HepG2 (cell line): ENCODE results near the gene RSPRY1. TPM values are rescaled to one million over a fixed set of nuclear protein-coding genes. Genes with fewer than 3 reads are reported as not detected.

Source experiments
- ATAC-seq: fragments of 200-7000 bp; cut with Tn5 transposase; 3 replicates; pipeline ENCODE4 v1.9.1; 2020; ENCODE audit warnings: mild to moderate bottlenecking, moderate library complexity
- BruUV-seq: library from RNA; stranded (reverse); fragments of 400-500 nt; replicated peaks from 2 replicates; lab custom pipeline; 2021; lab: Mats Ljungman, UMichigan
- CTCF ChIA-PET: fragments of 300-600 bp; formaldehyde crosslinking; extraction: SDS; loops from one replicate; lab custom pipeline; 2021; ENCODE audit warnings: low total read pairs, inconsistent platforms, low intra/inter-chr PET ratio; lab: Yijun Ruan, JAX
- POLR2A ChIA-PET: fragments of 350-600 bp; sonication (Branson Sonifier 250); formaldehyde crosslinking; loops from one replicate; lab custom pipeline; 2020; ENCODE audit warnings: antibody characterized with exemption, inconsistent platforms; lab: Yijun Ruan, JAX
- DNase-seq: peaks from one replicate; pipeline ENCODE4 v3.0.0-alpha.2; 2015; ENCODE audit warnings: low spot score
- FAIRE-seq: peaks from 3 replicates; lab custom pipeline; 2011; peaks lifted over from hg19 to GRCh38; lab: Jason Lieb, UNC
- H2AFZ ChIP-seq: one replicate; pipeline ENCODE4 v1.6.1; 2011; ENCODE audit warnings: low read length, inconsistent platforms
- H3K27ac ChIP-seq: fragments of 300-600 bp; 3 replicates; pipeline ENCODE4 v1.8.0; 2011; ENCODE audit warnings: mixed run types, mild to moderate bottlenecking, mixed read lengths, low read length, inconsistent platforms; ENCODE audit not compliant: insufficient read depth; ENCODE audit errors: extremely low read length
- H3K27me3 ChIP-seq, 2 experiments: fragments of 200-600 bp in 1 of 2; 2 replicates in 1 of 2; 3 replicates in 1 of 2; pipeline versions ENCODE4 v1.6.0 to v1.8.0; 2011; ENCODE audit warnings: low read length in 2 of 2, mild to moderate bottlenecking in 2 of 2, moderate library complexity in 2 of 2, inconsistent platforms in 1 of 2; ENCODE audit not compliant: insufficient read depth in 2 of 2, control insufficient read depth in 1 of 2
- H3K36me3 ChIP-seq, 2 experiments: fragments of 200-600 bp in 1 of 2; replicated peaks in 1 of 2; 2 replicates in 1 of 2; 3 replicates in 1 of 2; pipeline versions ENCODE4 v1.5.1 to v1.8.0; 2011; ENCODE audit warnings: low read length in 2 of 2, inconsistent platforms in 1 of 2; ENCODE audit not compliant: insufficient read depth in 2 of 2, control insufficient read depth in 1 of 2
- H3K4me1 ChIP-seq: 2 replicates; pipeline ENCODE4 v1.5.1; 2012; ENCODE audit warnings: low read length, inconsistent platforms; ENCODE audit not compliant: insufficient read depth
- H3K4me2 ChIP-seq: 2 replicates; pipeline ENCODE4 v1.6.0; 2011; ENCODE audit warnings: low read depth, low read length, inconsistent platforms
- H3K4me3 ChIP-seq, 3 experiments: fragments of 200-600 bp in 1 of 3; sonication (generic), shearing (Covaris generic) in 1 of 3; replicated peaks in 1 of 3; 2 replicates each; pipeline ENCODE4 v1.5.1; 2011 to 2016; ENCODE audit warnings: low read length in 3 of 3, inconsistent platforms in 2 of 3, low read depth in 2 of 3, mild to moderate bottlenecking in 2 of 3, control low read depth in 1 of 3, mixed read lengths in 1 of 3; ENCODE audit not compliant: insufficient read depth in 1 of 3
- H3K79me2 ChIP-seq: one replicate; pipeline ENCODE4 v1.6.1; 2011; ENCODE audit warnings: low read length, inconsistent platforms; ENCODE audit not compliant: insufficient read depth
- H3K9ac ChIP-seq: 2 replicates; pipeline ENCODE4 v1.6.0; 2011; ENCODE audit warnings: mild to moderate bottlenecking, low read depth, low read length, inconsistent platforms; ENCODE audit not compliant: insufficient read depth
- H3K9me3 ChIP-seq: 2 replicates; pipeline ENCODE4 v1.5.1; 2012; ENCODE audit warnings: mild to moderate bottlenecking, low read length
- H4K20me1 ChIP-seq: 2 replicates; pipeline ENCODE4 v1.6.0; 2011; ENCODE audit warnings: inconsistent platforms, mild to moderate bottlenecking, low read length, moderate library complexity; ENCODE audit not compliant: insufficient read depth
- DMTF1 ChIP-seq: sonication (generic); formaldehyde crosslinking; IDR thresholded peaks from 2 replicates; pipeline ENCODE4 v1.4.0; 2020; ENCODE audit warnings: mild to moderate bottlenecking, missing genetic modification reagents
- FOXA3 ChIP-seq: IDR thresholded peaks from 2 replicates; pipeline ENCODE4 v1.6.1; 2016; ENCODE audit warnings: missing genetic modification reagents, missing compliant biosample characterization
- SAFB2 ChIP-seq: sonication (generic); formaldehyde crosslinking; IDR thresholded peaks from 2 replicates; pipeline ENCODE4 v1.5.1; 2020; ENCODE audit warnings: missing genetic modification reagents, low read depth, mild to moderate bottlenecking, borderline replicate concordance
- SIN3B ChIP-seq: fragments of 150-350 bp; IDR thresholded peaks from 2 replicates; pipeline ENCODE4 v1.6.1; 2014; ENCODE audit warnings: low read length
- STAG1 ChIP-seq: sonication (generic); formaldehyde crosslinking; IDR thresholded peaks from 2 replicates; pipeline ENCODE4 v1.4.0; 2020; ENCODE audit warnings: missing genetic modification reagents
- ZBTB10 ChIP-seq: sonication (generic); formaldehyde crosslinking; IDR thresholded peaks from 2 replicates; pipeline ENCODE4 v1.4.0; 2020; ENCODE audit warnings: missing genetic modification reagents, borderline replicate concordance
- ZBTB39 ChIP-seq: sonication (generic); formaldehyde crosslinking; IDR thresholded peaks from 2 replicates; pipeline ENCODE4 v1.5.0; 2020; ENCODE audit warnings: missing genetic modification reagents
- ZNF124 ChIP-seq: sonication (generic); formaldehyde crosslinking; IDR thresholded peaks from 2 replicates; pipeline ENCODE4 v1.4.0; 2020; ENCODE audit warnings: missing genetic modification reagents
- WGBS: methylation state at CpG from one replicate; pipeline ENCODE4 v1.1.6; 2017; ENCODE audit warnings: low lambda C conversion rate; 5-methylcytosine and 5-hydroxymethylcytosine counted together
- in situ Hi-C: cut with HindIII; loops from 2 replicates; pipeline ENCODE4 v1.10.0; 2017; ENCODE audit warnings: low pct_unique_long_range_greater_than_20kb; ENCODE audit not compliant: extremely low pct_ligation_motif_present
- intact Hi-C: fragments of 100-400 bp; cut with micrococcal nuclease; formaldehyde crosslinking; loops from one replicate; pipeline ENCODE4 v1.10.0; 2022; ENCODE audit not compliant: unreplicated experiment
- polyA plus RNA-seq, 8 experiments: library from polyadenylated mRNA; depleted of rRNA in 3 of 8; stranded (reverse) in 7 of 8; unstranded in 1 of 8; fragments of >200 nt; fragmentation: Illumina TruSeq in 4 of 8; extraction: Trizol in 4 of 8; gene quantifications; 2 replicates each; pipeline versions ENCODE4 v1.2.1 to v1.2.3, GENCODE V29; 2011 to 2016; ENCODE audit warnings: low read depth in 4 of 8, missing spikeins in 1 of 8, mixed read lengths in 1 of 8; ENCODE audit not compliant: insufficient read depth in 1 of 8
- total RNA-seq, 5 experiments: library from RNA; depleted of rRNA; stranded (reverse); fragments of >200 nt; fragmentation: Illumina TruSeq; extraction: Trizol; gene quantifications; 2 replicates each; pipeline ENCODE4 v1.2.3, GENCODE V29; 2016; ENCODE audit warnings: low read depth in 1 of 5
- TF ChIP-seq, protein P1 (sequence below): sonication (generic); formaldehyde crosslinking; conservative IDR thresholded peaks from 2 replicates; pipeline ENCODE4 v1.8.0; 2022; ENCODE audit warnings: mild to moderate bottlenecking, moderate library complexity, missing genetic modification reagents
- TF ChIP-seq, protein P2 (sequence below): IDR thresholded peaks from 2 replicates; pipeline ENCODE4 v1.6.1; 2018; ENCODE audit warnings: missing genetic modification reagents
- TF ChIP-seq, protein P3 (sequence below): sonication (generic); formaldehyde crosslinking; IDR thresholded peaks from 2 replicates; pipeline ENCODE4 v1.5.1; 2020; ENCODE audit warnings: mild to moderate bottlenecking, moderate library complexity, missing genetic modification reagents

The RSPRY1 gene
- total and polyA plus RNA-seq, 2 of the 13 experiments (the other 11 are each of a cell fraction or from before 2014, with no cell fraction given) = 53.4 to 61.0 TPM

DNA sequence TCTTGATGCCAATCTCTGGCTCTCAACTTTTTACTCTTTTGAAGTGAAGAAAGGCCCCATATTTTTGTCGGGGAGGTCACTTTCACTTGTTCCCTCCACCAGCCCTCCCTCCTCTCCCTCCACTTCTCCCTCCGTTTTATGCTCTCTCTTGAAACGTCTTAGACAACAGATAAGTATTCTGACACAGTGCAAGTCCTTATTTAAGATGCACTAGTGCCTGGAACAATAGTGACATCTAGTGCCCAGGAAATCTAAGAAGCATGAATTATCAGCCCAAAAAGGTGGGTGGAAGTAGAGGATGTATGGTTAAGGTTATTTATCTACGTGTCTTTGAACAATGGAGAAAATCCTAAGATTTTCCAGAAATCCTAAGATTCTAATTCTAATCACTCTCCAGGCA, 18.2 kb upstream of the RSPRY1 start:
- Histone ChIP-seq H3K4me3 (no peak overlapping the region), H3K27me3 (no peaks in the 10 kb centered on the region), H3K9me3 (no peaks in the 10 kb centered on the region), H3K36me3 (peaks cover 19 to 59% of the 10 kb centered on the region in 2 experiments), H4K20me1 (no peaks in the 10 kb centered on the region), H3K4me1 (peaks cover 9% of the 10 kb centered on the region), H3K4me2 (no peak overlapping the region), H3K79me2 (no peaks in the 10 kb centered on the region), H2AFZ (no peak overlapping the region), H3K27ac (no peak overlapping the region), H3K9ac (no peak overlapping the region)
- peak; percentile 53 for DNase-seq
- BruUV-seq = no TSS peak
- in situ Hi-C loops (loop anchor here (5.0 kb wide), 1 partner anchor 76 kb away; the partner anchor contains the start of gene CPNE2), intact Hi-C loops (loop anchor here (2.0 kb wide), 2 partner anchors 75 to 83 kb away; partner anchors contain the start of gene CPNE2)
- CTCF ChIA-PET = interaction anchor here (0.9 to 2.4 kb wide), 4 partner anchors 76 to 374 kb away, joined by 3 to 16 read pairs (median 4); partner anchors contain the start of gene CPNE2
- POLR2A ChIA-PET = no interaction called here
- peak; percentile 68 for ATAC-seq
- WGBS = 80% methylated on average over 4 of the region's 4 CpGs
- FAIRE-seq = peak; percentile 63
- TF ChIP-seq DMTF1 (no peak), ZBTB10 (no peak), SAFB2 (CRISPR knock-in tag) (no peak), FOXA3 (CRISPR knock-in tag) (no peak), STAG1 (CRISPR knock-in tag) (peak; percentile 85), ZNF124 (CRISPR knock-in tag) (no peak), SIN3B (no peak), ZBTB39 (CRISPR knock-in tag) (no peak)
- TF ChIP-seq, protein P1, sequence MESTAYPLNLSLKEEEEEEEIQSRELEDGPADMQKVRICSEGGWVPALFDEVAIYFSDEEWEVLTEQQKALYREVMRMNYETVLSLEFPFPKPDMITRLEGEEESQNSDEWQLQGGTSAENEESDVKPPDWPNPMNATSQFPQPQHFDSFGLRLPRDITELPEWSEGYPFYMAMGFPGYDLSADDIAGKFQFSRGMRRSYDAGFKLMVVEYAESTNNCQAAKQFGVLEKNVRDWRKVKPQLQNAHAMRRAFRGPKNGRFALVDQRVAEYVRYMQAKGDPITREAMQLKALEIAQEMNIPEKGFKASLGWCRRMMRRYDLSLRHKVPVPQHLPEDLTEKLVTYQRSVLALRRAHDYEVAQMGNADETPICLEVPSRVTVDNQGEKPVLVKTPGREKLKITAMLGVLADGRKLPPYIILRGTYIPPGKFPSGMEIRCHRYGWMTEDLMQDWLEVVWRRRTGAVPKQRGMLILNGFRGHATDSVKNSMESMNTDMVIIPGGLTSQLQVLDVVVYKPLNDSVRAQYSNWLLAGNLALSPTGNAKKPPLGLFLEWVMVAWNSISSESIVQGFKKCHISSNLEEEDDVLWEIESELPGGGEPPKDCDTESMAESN (CRISPR knock-in tag) = no peak
- TF ChIP-seq, protein P2, sequence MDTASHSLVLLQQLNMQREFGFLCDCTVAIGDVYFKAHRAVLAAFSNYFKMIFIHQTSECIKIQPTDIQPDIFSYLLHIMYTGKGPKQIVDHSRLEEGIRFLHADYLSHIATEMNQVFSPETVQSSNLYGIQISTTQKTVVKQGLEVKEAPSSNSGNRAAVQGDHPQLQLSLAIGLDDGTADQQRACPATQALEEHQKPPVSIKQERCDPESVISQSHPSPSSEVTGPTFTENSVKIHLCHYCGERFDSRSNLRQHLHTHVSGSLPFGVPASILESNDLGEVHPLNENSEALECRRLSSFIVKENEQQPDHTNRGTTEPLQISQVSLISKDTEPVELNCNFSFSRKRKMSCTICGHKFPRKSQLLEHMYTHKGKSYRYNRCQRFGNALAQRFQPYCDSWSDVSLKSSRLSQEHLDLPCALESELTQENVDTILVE (CRISPR knock-in tag) = no peak
- TF ChIP-seq, protein P3, sequence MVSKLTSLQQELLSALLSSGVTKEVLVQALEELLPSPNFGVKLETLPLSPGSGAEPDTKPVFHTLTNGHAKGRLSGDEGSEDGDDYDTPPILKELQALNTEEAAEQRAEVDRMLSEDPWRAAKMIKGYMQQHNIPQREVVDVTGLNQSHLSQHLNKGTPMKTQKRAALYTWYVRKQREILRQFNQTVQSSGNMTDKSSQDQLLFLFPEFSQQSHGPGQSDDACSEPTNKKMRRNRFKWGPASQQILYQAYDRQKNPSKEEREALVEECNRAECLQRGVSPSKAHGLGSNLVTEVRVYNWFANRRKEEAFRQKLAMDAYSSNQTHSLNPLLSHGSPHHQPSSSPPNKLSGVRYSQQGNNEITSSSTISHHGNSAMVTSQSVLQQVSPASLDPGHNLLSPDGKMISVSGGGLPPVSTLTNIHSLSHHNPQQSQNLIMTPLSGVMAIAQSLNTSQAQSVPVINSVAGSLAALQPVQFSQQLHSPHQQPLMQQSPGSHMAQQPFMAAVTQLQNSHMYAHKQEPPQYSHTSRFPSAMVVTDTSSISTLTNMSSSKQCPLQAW (CRISPR knock-in tag) = no peak
